Stimulated activated naive CD8-positive, alpha-beta T cell treated with anti-CD3 and anti-CD28 coated beads, Interleukin-15, Interleukin-2, amounts not matched to agents 100 ng/mL and 50 ng/mL, for 24 hours (primary cell): ENCODE results near the gene TELO2.

Experiments used
- H3K27ac Mint-ChIP-seq: one replicate; pipeline ENCODE4 v1.8.0; 2021; ENCODE audit warnings: mild to moderate bottlenecking, mixed read lengths
- H3K27me3 Mint-ChIP-seq: one replicate; pipeline ENCODE4 v1.8.0; 2021; ENCODE audit warnings: mixed read lengths
- H3K36me3 Mint-ChIP-seq: one replicate; pipeline ENCODE4 v1.8.0; 2021; ENCODE audit warnings: low read depth, mixed read lengths
- H3K4me1 Mint-ChIP-seq: one replicate; pipeline ENCODE4 v1.8.0; 2021; ENCODE audit warnings: low read depth, mixed read lengths
- H3K4me3 Mint-ChIP-seq: one replicate; pipeline ENCODE4 v1.8.0; 2021; ENCODE audit warnings: mild to moderate bottlenecking, mixed read lengths
- H3K9me3 Mint-ChIP-seq: one replicate; pipeline ENCODE4 v1.8.0; 2021; ENCODE audit warnings: mixed read lengths

The TELO2 gene

GRCh38 chr16:1550069-1550468, 56.9 kb downstream of the TELO2 start:
- Mint-ChIP-seq H3K4me3 (no peak overlapping the region), H3K9me3 (no peaks in the 10 kb centered on the region), H3K27me3 (no peaks in the 10 kb centered on the region), H3K27ac (peak overlapping the region; percentile 26), H3K4me1 (peaks cover 39% of the 10 kb centered on the region), H3K36me3 (peaks cover 40% of the 10 kb centered on the region)

- no peaks in the 10 kb centered on the region for H3K9me3 Mint-ChIP-seq
- H3K36me3 Mint-ChIP-seq, result peaks cover 41% of the 10 kb centered on the region
- no peak overlapping the region for H3K4me3 Mint-ChIP-seq
- no peak overlapping the region for H3K27ac Mint-ChIP-seq
- H3K27me3 Mint-ChIP-seq, result no peaks in the 10 kb centered on the region
- H3K4me1 Mint-ChIP-seq, result peaks cover 32% of the 10 kb centered on the region
These were observed 57.5 kb downstream of the TELO2 start for GRCh38 chr16:1550696-1551095.

GRCh38 chr16:1551166-1551565, 58.0 kb downstream of the TELO2 start:
- H3K27me3 Mint-ChIP-seq, result no peaks in the 10 kb centered on the region
- no peaks in the 10 kb centered on the region for H3K9me3 Mint-ChIP-seq
- peaks cover 29% of the 10 kb centered on the region for H3K4me1 Mint-ChIP-seq
- peaks cover 40% of the 10 kb centered on the region for H3K36me3 Mint-ChIP-seq
- H3K27ac Mint-ChIP-seq, result no peak overlapping the region
- no peak overlapping the region for H3K4me3 Mint-ChIP-seq

GRCh38 chr16:1552129-1552528, 59.0 kb downstream of the TELO2 start:
- peaks cover 19% of the 10 kb centered on the region for H3K4me1 Mint-ChIP-seq
- no peaks in the 10 kb centered on the region for H3K9me3 Mint-ChIP-seq
- H3K27me3 Mint-ChIP-seq, result no peaks in the 10 kb centered on the region
- H3K4me3 Mint-ChIP-seq, result no peak overlapping the region
- peaks cover 40% of the 10 kb centered on the region for H3K36me3 Mint-ChIP-seq
- H3K27ac Mint-ChIP-seq, result peak overlapping the region; percentile 40

- Mint-ChIP-seq H3K36me3 (peaks cover 28% of the 10 kb centered on the region), H3K27me3 (no peaks in the 10 kb centered on the region), H3K4me1 (peaks cover 8% of the 10 kb centered on the region), H3K9me3 (no peaks in the 10 kb centered on the region), H3K27ac (peak overlapping the region; percentile 51), H3K4me3 (no peak overlapping the region)
These were observed 61.0 kb downstream of the TELO2 start for GRCh38 chr16:1553946-1554825.

- Mint-ChIP-seq H3K27ac (peak overlapping the region; percentile 40), H3K4me3 (no peak overlapping the region), H3K4me1 (peaks cover 9% of the 10 kb centered on the region)
These were observed 61.8 kb downstream of the TELO2 start for GRCh38 chr16:1554826-1555445.

GRCh38 chr16:1556254-1556653, 63.1 kb downstream of the TELO2 start:
- Mint-ChIP-seq H3K9me3 (no peaks in the 10 kb centered on the region), H3K27ac (no peak overlapping the region), H3K4me3 (no peak overlapping the region), H3K4me1 (peaks cover 20% of the 10 kb centered on the region), H3K27me3 (no peaks in the 10 kb centered on the region), H3K36me3 (peaks cover 21% of the 10 kb centered on the region)

More at GRCh38 chr16:1554826-1555445, 61.8 kb downstream of the TELO2 start:
- peaks cover 21% of the 10 kb centered on the region for H3K36me3 Mint-ChIP-seq
- H3K27me3 Mint-ChIP-seq, result no peaks in the 10 kb centered on the region
- no peaks in the 10 kb centered on the region for H3K9me3 Mint-ChIP-seq

GRCh38 chr16:1557074-1557473, 63.9 kb downstream of the TELO2 start:
- H3K27me3 Mint-ChIP-seq, result no peaks in the 10 kb centered on the region
- H3K4me1 Mint-ChIP-seq, result peaks cover 22% of the 10 kb centered on the region
- H3K4me3 Mint-ChIP-seq, result no peak overlapping the region
- peaks cover 21% of the 10 kb centered on the region for H3K36me3 Mint-ChIP-seq
- no peaks in the 10 kb centered on the region for H3K9me3 Mint-ChIP-seq
- no peak overlapping the region for H3K27ac Mint-ChIP-seq

GRCh38 chr16:1557576-1557975, 64.4 kb downstream of the TELO2 start:
- Mint-ChIP-seq H3K9me3 (no peaks in the 10 kb centered on the region), H3K36me3 (peaks cover 18% of the 10 kb centered on the region), H3K27ac (no peak overlapping the region), H3K27me3 (no peaks in the 10 kb centered on the region), H3K4me3 (no peak overlapping the region), H3K4me1 (peaks cover 22% of the 10 kb centered on the region)

- Mint-ChIP-seq H3K4me1 (peaks cover 26% of the 10 kb centered on the region), H3K36me3 (peaks cover 9% of the 10 kb centered on the region), H3K27ac (peak overlapping the region; percentile 18), H3K4me3 (no peak overlapping the region), H3K9me3 (no peaks in the 10 kb centered on the region), H3K27me3 (no peaks in the 10 kb centered on the region)
These were observed 66.4 kb downstream of the TELO2 start for GRCh38 chr16:1559446-1559975.
